Tibial nerve (tissue), 4 donors: ENCODE measurements around the gene CORO1C. TPM values are rescaled to one million over a fixed set of nuclear protein-coding genes. Genes with fewer than 3 reads are reported as not detected.
"Not testable (repeated sequence)": the region's sequence is repeated elsewhere in the genome, so short reads cannot be mapped to it uniquely, and the experiment has no call there.

Experiments
- DNase-seq, 2 donors: peaks; one replicate each; pipeline ENCODE4 v3.0.0-alpha.2; 2019; ENCODE audit warnings: low spot score in 2 of 2
- H3K27ac ChIP-seq, 4 donors: fragments of 200-600 bp; sonication (generic) in 3 of 4; one replicate each; pipeline ENCODE4 v1.5.1; 2017 to 2019; ENCODE audit warnings: mild to moderate bottlenecking in 1 of 4
- H3K27me3 ChIP-seq, 2 donors: fragments of 200-600 bp; sonication (generic) in 1 of 2; one replicate each; pipeline versions ENCODE4 v1.5.1 to v1.6.0; 2017 to 2019
- H3K36me3 ChIP-seq, 3 donors: fragments of 200-600 bp; sonication (generic); one replicate each; pipeline ENCODE4 v1.5.1; 2018 to 2019
- H3K4me1 ChIP-seq, 4 donors: fragments of 200-600 bp; sonication (generic) in 3 of 4; one replicate each; pipeline ENCODE4 v1.5.1; 2017 to 2019
- H3K4me3 ChIP-seq, 4 donors: fragments of 200-600 bp; sonication (generic) in 3 of 4; one replicate each; pipeline ENCODE4 v1.5.1; 2017 to 2019; ENCODE audit warnings: mild to moderate bottlenecking in 1 of 4, moderate library complexity in 1 of 4
- H3K9me3 ChIP-seq, 4 donors: fragments of 200-600 bp; sonication (generic) in 3 of 4; one replicate each; pipeline ENCODE4 v1.5.1; 2017 to 2019
- EP300 ChIP-seq, 2 donors: sonication (generic); formaldehyde crosslinking; IDR thresholded peaks; one replicate each; pipeline ENCODE4 v1.6.1; 2017; ENCODE audit warnings: antibody characterized with exemption in 2 of 2, mild to moderate bottlenecking in 1 of 2
- POLR2A ChIP-seq, 2 donors: fragments of 450-650 bp; IDR thresholded peaks; one replicate each; pipeline ENCODE4 v1.6.1; 2017; ENCODE audit warnings: antibody characterized with exemption in 2 of 2, mild to moderate bottlenecking in 2 of 2, moderate library complexity in 2 of 2
- WGBS, 2 donors: methylation state at CpG; one replicate each; pipeline ENCODE4 v1.1.5; 2018; 5-methylcytosine and 5-hydroxymethylcytosine counted together
- total RNA-seq, 4 donors: library from RNA; depleted of rRNA; stranded (reverse); fragments of >200 nt; gene quantifications; one replicate each; pipeline ENCODE4 v1.1.0, GENCODE V29; 2016
- TF ChIP-seq, protein P1 (sequence below), 5 experiments: fragments of 200-600 bp in 3 of 5; fragments of 450-650 bp in 2 of 5; sonication (generic) in 3 of 5; IDR thresholded peaks; one replicate each; pipeline ENCODE4 v1.5.1; 2016 to 2019; ENCODE audit warnings: antibody characterized with exemption in 5 of 5, mild to moderate bottlenecking in 3 of 5, moderate library complexity in 2 of 5

CORO1C gene
- total RNA-seq, 4 donors from 2014 or later, result 110 to 181 (median 158) TPM

DNA sequence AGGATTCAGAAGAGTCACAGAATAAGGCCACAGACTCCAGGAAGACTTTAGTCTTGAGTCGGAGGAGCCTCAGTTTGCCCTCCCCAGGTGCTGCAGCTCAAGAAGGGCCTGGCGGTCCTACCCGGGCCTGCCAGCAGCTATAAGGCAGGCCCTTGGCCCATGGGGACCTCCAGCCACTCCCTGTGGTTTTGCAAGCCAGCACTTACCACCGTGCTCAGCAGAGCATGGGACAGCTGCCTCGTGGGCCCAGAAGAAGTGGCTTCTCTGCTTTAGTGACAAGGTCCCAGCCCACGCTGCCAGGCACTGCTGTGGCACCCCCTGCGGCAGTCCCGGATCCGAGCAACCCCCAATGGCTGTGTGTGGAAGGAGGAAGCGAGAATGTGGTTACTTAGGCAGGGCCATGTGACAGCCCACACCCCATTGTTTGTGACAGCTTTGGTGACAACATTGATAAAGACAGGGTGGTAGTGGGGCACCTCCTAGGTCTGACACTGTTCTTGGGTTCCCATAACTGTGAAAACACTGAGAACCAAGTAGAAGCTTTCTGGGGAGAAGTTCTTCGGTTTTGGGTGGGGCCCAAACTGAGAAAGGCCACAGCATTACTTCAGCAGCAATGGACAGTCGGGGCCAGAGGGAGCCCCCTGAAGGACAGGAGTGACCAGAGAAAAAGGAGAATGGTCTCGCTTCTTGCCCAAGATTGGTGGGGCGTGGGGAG is 97.6 kb downstream of the CORO1C start, which contains the start of gene SELPLG:
Gene SELPLG (minus strand): TSS at position 361 of the 715 bp plus-strand sequence. CDS start 9,587 bp downstream, outside the sequence.
- Histone ChIP-seq H3K27ac (peak within 1 kb of the TSS in 3 of 4 donors; percentile 54 to 83 (median 74)), H3K9me3 (no peaks in the 10 kb centered on the region), H3K27me3 (no peaks in the 10 kb centered on the region), H3K4me3 (peak within 1 kb of the TSS in 2 of 4 donors; percentile 40 to 41), H3K36me3 (no peaks in the 10 kb centered on the region), H3K4me1 (peaks cover 0 to 57% (median 54%) of the 10 kb centered on the region in 4 donors)
- 69 to 71% methylated on average over 14 of the region's 14 CpGs for WGBS, 2 donors
- TF ChIP-seq, protein P1, sequence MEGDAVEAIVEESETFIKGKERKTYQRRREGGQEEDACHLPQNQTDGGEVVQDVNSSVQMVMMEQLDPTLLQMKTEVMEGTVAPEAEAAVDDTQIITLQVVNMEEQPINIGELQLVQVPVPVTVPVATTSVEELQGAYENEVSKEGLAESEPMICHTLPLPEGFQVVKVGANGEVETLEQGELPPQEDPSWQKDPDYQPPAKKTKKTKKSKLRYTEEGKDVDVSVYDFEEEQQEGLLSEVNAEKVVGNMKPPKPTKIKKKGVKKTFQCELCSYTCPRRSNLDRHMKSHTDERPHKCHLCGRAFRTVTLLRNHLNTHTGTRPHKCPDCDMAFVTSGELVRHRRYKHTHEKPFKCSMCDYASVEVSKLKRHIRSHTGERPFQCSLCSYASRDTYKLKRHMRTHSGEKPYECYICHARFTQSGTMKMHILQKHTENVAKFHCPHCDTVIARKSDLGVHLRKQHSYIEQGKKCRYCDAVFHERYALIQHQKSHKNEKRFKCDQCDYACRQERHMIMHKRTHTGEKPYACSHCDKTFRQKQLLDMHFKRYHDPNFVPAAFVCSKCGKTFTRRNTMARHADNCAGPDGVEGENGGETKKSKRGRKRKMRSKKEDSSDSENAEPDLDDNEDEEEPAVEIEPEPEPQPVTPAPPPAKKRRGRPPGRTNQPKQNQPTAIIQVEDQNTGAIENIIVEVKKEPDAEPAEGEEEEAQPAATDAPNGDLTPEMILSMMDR (IDR thresholded peaks at IDR 0.05), result no peak
- TF ChIP-seq POLR2A (IDR thresholded peaks at IDR 0.05), result peak in 1 of 2 donors; percentile 31
- TF ChIP-seq EP300 (IDR thresholded peaks at IDR 0.05), result peak in 1 of 2 donors; percentile 53
- peak in 1 of 2 donors; percentile 42 for DNase-seq

DNA sequence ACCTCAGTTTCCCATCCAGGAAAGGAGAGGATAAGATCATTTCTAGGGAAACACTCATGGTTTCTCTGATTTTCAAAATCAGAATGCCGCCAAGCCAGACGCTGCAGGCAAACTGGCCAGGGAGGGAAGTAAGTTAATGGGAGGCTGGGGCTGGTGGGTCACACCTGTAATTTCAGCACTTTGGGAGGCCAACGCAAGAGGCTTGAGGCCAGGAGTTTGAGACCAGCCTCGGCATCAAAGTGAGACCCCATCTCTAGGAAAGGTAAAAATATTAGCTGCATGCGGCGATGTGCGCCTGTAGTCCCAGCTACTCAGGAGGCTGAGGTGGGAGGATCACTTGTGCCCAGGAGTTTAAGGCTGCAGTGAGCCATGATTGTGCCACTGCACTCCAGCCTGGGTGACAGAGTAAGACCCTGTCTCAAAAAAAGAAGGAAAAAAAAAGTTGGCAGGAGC is 98.2 kb downstream of the CORO1C start:
- Histone ChIP-seq H3K27ac (peak overlapping the region in 3 of 4 donors; percentile 54 to 83 (median 74)), H3K36me3 (no peaks in the 10 kb centered on the region), H3K4me3 (peak overlapping the region in 2 of 4 donors; percentile 40 to 41), H3K27me3 (no peaks in the 10 kb centered on the region), H3K4me1 (peaks cover 0 to 57% (median 53%) of the 10 kb centered on the region in 4 donors), H3K9me3 (no peaks in the 10 kb centered on the region)
- TF ChIP-seq EP300 (IDR thresholded peaks at IDR 0.05), result no peak
- TF ChIP-seq, protein P1 (IDR thresholded peaks at IDR 0.05), result no peak
- no peak for TF ChIP-seq POLR2A (IDR thresholded peaks at IDR 0.05)
- 89 to 91% methylated on average over 7 of the region's 7 CpGs for WGBS, 2 donors
- DNase-seq, result no peak

DNA sequence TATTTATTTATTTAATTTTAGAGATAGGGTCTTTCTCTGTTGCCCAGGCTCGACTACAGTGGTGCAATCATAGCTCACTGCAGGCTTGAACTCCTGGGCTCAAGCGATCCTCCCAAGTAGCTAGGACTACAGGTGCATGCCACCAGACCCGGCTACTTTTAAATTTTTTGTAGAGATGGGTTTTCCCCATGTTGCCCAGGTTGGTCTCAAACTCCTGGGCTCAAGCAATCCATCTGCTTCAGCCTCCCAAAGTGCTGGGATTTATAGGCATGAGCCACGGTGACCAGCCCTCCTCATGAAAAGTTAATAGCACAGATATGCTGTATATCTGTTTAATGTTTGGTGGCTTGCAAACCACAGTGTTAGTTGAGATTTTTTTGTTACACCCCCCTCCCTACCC is 100.1 kb downstream of the CORO1C start:
- H3K4me1 ChIP-seq, result peaks cover 0 to 55% (median 41%) of the 10 kb centered on the region in 4 donors
- H3K9me3 ChIP-seq, DNase-seq, H3K27ac ChIP-seq, H3K27me3 ChIP-seq, H3K4me3 ChIP-seq, H3K36me3 ChIP-seq: not testable (repeated sequence)
- 88 to 94% methylated on average over 4 of the region's 4 CpGs for WGBS, 2 donors

DNA sequence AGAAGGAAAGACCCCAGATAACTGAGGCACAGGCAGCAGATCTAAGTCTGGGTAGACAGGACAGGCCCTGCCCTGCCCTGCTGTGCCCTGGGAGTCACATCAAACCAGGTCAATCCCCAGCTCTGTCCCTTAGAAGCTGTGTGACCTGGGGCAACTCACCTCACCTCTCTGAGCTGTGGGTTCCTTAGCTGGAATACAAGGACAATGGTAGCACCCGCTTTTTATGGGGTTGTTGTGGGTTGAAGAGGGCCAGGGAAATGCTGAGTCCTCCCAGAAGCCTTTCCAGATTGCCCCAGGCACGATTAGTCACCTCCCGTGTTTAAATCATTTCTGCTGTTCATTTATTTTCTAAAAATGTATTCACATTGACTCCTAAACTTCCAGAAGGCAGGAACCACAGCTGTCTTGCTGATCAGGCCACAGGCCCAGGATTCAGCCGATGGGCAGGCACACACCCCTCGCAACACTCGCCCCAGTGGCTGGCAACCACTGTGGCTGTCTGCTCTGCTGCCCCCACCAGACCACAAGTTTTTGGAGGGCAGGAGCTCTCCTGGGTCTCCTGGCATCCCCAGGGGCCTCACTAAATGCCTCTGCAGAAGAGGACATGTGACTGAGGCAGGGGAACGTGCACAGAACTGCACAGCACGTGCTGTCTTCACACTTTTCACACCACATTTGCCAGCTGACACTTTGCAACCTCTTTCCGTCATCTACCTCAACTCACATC is 100.7 kb downstream of the CORO1C start:
- TF ChIP-seq POLR2A (IDR thresholded peaks at IDR 0.05) (no peak), EP300 (IDR thresholded peaks at IDR 0.05) (no peak)
- TF ChIP-seq, protein P1 (IDR thresholded peaks at IDR 0.05), result no peak
- Histone ChIP-seq H3K27me3 (no peaks in the 10 kb centered on the region), H3K9me3 (no peaks in the 10 kb centered on the region), H3K36me3 (no peaks in the 10 kb centered on the region), H3K4me3 (no peak overlapping the region), H3K4me1 (peaks cover 0 to 49% (median 36%) of the 10 kb centered on the region in 4 donors), H3K27ac (peak overlapping the region in 3 of 4 donors; percentile 32 to 64 (median 60))
- DNase-seq, result no peak
- WGBS, 2 donors, result 60 to 65% methylated on average over 9 of the region's 9 CpGs

DNA sequence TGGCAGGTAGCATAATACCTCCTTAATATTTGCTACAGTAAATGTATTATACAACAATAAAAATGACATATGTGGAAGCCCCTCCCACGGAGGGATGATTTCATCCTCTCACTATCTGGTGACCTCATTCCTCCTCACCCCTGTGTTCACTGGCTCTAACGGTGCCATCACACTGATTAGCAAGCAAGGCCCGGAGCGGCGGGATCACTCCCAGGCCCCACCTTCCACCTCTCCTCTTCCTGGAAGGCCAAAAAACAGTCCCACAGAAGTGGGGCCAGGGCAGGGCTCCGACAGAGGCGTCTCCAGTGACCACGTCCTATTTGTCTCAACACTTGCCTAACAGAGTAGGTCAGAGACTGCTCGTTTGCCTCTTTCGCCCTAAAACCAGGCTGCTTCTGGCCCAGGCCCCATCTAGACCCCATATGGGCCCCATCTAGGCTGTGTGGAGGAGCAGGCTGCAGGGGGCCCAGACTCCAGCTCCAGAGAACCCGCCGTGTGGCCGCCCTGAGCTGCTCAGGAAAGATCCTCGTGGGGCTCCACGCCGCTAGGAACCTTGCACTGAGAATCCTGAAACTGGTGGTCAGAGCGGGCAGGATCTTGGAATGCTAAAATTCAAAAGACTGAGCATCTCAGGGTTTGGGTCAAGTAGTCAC is 101.4 kb downstream of the CORO1C start:
- H3K27me3 ChIP-seq, result no peaks in the 10 kb centered on the region
- no peak for DNase-seq
- TF ChIP-seq POLR2A (IDR thresholded peaks at IDR 0.05), result no peak
- TF ChIP-seq EP300 (IDR thresholded peaks at IDR 0.05), result no peak
- TF ChIP-seq, protein P1 (IDR thresholded peaks at IDR 0.05), result no peak
- peaks cover 0 to 42% (median 34%) of the 10 kb centered on the region in 4 donors for H3K4me1 ChIP-seq
- H3K36me3 ChIP-seq, result no peaks in the 10 kb centered on the region
- no peak overlapping the region for H3K4me3 ChIP-seq
- H3K9me3 ChIP-seq, result no peaks in the 10 kb centered on the region
- H3K27ac ChIP-seq, result peak overlapping the region in 3 of 4 donors; percentile 32 to 64 (median 60)
- WGBS, 2 donors, result 47 to 61% methylated on average over 17 of the region's 17 CpGs
